HG03066 (cell line): Measurements from ENCODE around the gene S100A3.
"Not testable (repeated sequence)": the region's sequence is repeated elsewhere in the genome, so short reads cannot be mapped to it uniquely, and the experiment has no call there.

ENCODE experiments used
- ATAC-seq: cut with Tn5 transposase; IDR thresholded peaks from one replicate; pipeline ENCODE4 v1.9.1; 2021; ENCODE audit warnings: low read depth; ENCODE audit not compliant: unreplicated experiment

Gene S100A3

GRCh38 chr1:153536012-153536670 lies 12.9 kb downstream of the S100A3 start:
- no peak for ATAC-seq

DNA sequence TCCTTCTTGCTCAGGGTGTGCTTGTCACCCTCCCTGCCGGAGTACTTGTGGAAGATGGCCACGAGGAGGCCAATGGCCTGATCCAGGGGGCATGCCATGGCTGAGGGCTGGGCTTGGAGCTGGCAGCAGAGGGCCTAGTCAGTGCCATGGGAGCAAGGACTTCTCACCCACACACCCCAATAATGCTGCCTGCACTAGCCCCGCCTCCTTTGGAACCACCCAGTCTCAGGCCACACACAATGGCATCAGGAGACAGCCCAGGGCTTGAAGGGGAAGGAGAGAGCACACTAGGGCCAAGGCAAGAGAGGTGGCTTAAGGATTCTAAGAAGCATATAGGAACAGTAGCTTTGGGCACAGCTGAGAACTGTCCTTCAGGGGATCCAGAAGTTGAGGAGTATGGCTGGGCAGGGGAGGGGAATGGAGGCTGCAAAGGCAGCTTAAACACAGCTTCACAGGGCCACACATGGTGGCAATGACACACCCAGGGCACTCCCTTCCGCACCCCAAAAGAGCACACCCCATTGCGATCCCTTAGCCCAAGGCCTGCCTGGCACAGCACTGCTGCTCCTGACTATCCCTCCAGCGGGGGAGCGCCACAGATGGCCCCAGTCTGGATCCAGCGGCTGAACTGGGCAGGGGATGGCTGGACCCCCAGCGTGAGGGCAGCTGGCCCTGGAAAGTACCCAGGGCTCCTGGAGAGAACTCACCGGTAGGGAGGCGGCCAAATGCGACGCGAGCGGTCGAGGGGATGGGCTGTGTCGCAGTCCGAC lies 13.6 kb downstream of the S100A3 start, which contains the start of gene S100A6:
Gene S100A6, minus strand, starts transcription at position 750 of the 770 bp plus-strand sequence. Its CDS starts 652 bp downstream, at position 98.
- no peak for ATAC-seq

DNA sequence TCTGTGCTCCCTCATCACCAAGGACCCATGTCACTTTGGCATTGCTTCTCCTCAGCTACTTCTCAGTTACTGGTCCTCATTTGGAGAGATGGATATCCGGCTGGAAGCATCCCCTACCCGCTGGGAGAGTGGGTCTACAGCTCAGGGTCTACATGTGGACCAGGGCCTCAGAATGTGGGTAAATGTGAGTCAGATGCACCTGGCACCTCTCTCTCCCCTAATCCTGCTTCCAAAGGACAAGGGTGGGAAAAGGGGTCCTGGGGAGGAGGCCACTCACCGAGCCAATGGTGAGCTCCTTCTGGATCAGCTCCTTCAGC lies 14.2 kb downstream of the S100A3 start:
- ATAC-seq, result no peak

DNA sequence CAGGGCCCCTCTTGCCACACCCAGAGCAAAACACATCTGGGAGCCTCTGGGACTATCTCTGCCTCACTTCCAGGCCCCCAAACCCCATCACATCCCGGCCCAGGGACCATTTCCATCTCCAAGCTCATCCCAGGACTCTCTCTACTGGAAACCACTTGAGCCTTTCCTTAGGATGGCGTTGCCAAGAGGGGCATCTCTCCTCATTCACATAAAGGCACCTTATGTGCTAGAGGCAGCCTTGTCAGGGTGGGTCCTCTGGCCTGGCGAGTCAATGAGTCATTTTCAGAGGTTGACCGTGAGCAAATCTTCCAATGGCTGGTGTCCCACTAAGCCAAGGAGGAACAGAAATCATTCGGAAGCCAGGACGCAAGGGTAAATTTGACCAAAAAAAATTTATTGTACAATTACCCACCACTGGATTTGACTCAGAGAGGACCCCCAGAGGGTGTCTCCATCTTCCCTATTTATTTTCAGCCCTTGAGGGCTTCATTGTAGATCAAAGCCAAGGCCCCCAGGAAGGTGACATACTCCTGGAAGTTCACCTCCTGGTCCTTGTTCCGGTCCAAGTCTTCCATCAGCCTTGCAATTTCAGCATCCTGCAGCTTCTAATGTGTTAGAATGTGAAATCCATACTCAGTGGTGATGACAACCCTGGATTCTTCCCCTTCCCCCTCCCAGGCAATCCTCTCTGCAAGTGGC lies 14.7 kb downstream of the S100A3 start:
- ATAC-seq, result no peak

DNA sequence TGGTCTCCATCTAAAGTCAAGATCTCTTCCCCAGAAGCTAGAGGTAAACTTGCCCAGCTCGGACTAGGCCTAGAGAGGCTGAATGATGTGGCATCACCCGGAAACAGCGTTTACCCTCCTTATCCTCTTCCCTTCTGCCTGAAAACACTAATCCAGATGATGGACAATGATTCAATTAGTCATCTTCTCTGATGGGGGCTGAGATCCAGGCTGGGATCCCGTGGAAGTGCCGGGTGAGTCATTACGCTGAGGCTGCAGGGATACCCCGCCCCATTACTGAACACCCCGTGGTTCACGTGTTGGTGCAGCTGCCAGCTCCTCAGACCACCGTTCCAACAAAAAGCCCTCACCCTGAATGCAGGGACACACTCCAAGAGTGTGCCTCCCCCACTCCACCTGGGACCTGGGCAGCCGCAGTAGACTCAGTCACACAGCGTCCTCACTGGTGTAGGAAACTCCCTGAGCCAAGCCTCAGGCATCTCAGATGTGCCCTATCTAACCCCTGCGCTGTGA lies 15.3 kb downstream of the S100A3 start:
- ATAC-seq, result no peak

- no peak for ATAC-seq
Measured at GRCh38 chr1:153532769-153533599, 16.1 kb downstream of the S100A3 start.

DNA sequence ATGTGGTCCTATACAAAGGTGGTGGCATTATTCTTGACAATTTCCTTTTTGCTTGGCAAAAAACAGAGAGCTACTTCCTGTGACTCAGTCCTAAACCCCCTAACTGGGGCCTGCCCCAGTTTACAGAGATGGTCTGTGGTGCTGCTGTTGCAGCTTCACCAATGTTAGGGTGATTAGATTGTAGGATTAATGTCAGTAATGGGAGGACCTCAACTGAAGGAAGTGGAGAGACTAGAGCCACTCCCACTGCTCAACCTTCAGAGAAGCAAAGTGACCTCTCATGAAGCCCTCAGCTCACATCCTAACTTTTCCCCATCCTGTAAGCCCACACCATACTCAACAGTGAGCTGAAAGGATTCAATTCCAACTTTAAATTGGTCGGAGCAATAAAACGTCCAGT lies 16.9 kb downstream of the S100A3 start:
- no peak for ATAC-seq

DNA sequence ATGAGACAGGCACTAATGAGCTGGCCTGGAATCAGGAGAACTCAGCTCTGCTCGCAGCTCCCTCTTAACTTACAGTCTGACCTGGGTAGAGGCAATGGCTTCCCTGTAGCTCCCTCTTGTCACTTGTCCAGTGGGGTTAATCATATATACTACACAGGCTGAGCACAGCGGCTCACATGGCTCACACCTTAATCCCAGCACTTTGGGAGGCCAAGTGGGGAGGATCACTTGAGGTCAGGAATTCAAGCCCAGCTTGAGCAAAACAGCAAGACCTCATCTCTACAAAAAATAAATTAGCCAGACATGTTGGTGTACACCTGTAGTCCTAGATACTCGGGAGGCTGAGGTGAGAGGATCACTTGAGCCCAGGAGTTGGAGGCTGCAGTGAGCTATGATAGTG lies 17.4 kb downstream of the S100A3 start:
- ATAC-seq, result no peak

DNA sequence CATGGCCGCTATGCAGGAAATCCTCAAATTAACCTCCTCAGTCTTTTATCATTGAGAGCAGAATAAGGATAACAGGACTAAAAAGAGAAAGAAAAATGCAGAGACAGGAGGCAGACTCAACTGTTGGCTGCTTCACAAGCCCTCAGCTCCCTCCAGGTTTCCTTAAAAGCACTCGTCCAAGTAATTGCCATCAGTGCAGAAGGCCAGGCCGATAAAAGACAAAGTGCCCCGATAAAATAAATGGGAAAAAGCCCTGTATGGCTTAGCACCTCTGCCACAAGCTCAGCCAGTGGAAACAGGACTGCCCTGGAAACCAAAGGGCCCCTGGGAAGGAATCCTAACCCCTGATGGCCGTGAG lies 21.4 kb downstream of the S100A3 start:
- no peak for ATAC-seq

- no peak for ATAC-seq
Measured at GRCh38 chr1:153527023-153527682, 21.9 kb downstream of the S100A3 start.

DNA sequence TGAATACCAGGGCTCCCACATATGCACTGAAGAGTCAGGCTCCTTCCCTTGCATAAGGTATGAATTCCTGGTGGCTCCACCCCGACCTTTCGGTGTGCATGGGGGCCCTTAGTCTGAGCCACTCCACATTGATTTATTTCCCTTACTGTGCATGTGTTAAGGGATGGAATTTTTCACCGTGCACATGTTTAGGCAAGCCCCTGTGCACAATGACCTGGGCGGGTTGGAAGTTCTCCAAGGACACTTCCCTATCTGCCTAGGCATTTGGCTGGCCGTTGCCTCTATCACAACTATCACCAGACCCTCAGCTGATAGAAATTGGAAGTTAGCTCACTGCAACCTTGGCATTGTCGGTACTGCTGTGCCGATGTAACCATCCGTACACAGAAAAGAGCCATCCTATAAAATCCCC lies 22.9 kb downstream of the S100A3 start:
- ATAC-seq, result no peak

DNA sequence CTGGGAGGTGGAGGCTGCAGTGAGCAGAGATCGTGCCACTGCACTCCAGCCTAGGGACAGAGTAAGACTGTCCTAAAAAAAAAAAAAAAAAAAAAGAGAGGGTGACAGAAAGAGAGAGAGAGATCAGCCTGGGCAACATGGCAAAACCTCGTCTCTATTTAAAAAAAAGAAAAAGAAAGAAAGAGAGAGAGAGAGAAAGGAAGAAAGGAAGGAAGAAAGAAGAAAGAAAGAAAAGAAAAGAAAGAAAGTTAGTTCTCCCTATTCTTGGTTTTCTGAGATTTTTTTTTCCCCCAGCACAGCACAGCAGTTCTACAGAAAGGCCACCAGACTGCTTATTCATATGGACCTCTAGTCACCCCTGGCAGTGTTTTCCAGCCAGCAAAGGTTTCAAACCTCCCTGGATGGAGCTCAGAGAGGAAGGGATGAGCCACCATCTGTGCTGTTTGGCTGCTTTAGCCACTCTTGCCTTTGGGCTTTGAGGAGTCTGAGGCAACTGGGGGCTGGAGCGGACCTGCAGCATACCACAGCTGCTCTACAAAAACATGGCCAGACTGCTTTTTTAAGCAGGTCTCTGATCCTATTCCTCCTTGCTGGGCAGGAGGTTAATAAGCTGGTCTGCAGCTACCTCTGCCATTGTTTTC lies 23.9 kb downstream of the S100A3 start:
- ATAC-seq, result no peak

GRCh38 chr1:153522353-153523048 lies 26.6 kb downstream of the S100A3 start:
- ATAC-seq, result not testable (repeated sequence)

GRCh38 chr1:153521808-153522207 lies 27.2 kb downstream of the S100A3 start:
- not testable (repeated sequence) for ATAC-seq

DNA sequence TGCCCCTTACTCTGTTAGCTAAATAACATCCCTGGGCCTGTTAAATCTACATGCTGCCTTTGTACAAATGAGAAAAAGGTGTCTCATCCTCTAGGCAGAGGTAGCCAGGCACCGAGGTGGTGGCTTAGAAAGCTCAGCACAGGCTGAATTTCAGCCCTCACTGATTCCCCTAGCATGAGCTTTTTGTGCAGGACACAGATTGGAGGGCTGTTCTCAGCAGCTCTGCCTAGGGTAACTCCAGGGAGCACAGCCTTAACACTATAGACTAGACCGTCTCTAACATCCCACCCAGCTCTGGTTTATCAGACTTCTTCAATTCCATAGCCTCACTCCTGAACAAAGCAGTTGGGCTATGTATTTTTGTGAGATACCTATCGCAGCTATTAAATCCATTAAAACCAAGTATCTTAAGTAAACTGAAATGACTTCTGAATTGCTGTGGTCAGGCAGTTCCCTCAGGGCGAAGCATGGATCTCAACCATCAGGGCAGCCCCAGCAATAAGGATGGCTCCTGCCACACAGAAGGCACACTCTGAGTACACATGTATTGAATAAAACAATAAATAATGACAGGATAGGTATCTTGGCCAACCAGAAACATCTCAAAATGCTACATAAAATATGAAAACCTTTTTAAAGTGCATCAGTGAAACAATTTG lies 28.1 kb downstream of the S100A3 start:
- no peak for ATAC-seq

DNA sequence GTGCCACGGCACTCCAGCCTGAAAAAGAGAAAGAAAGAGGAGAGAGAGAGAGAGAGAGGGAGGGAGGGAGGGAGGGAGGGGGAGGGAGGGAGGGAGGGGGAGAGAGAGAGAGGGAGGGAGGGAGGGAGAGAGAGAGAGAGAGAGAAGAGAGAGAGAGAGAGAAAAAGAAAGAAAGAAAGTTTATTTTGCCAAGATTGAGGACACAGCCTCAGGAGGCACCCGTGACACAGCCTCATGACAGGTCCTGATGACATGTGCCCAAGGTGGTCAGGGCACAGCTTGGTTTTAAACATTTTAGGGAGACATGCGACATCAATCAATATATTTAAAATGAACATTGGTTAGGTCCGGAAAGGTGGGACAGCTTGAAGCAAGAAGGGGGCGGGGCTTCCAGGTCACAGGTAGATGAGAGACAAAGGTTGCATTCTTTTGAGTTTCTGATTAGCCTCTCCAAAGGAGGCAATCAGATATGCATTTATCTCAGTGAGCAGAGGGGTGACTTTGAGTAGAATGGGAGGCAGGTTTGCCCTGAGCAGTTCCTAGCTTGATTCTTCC lies 28.8 kb downstream of the S100A3 start:
- not testable (repeated sequence) for ATAC-seq

DNA sequence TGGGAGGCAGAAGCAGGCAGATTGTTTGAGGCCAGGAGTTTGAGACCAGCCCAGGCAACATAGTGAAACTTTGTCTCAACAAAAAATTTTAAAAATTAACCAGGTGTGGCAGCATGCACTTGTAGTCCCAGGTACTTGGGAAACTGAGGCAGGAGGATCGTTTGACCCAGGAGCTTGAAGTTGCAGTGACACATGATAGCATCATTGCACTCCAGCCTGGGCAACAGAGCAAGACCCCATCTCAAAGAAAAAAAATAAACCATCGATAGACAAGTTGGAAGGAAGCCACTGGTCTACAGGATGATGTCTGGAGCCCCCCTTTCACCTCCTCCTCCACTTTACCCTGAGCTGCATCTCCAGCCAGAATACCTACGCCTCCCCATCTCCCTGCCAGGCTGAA lies 29.8 kb downstream of the S100A3 start:
- no peak for ATAC-seq
